ENCODE data around the gene ATG2A.

Gene ATG2A

DNA sequence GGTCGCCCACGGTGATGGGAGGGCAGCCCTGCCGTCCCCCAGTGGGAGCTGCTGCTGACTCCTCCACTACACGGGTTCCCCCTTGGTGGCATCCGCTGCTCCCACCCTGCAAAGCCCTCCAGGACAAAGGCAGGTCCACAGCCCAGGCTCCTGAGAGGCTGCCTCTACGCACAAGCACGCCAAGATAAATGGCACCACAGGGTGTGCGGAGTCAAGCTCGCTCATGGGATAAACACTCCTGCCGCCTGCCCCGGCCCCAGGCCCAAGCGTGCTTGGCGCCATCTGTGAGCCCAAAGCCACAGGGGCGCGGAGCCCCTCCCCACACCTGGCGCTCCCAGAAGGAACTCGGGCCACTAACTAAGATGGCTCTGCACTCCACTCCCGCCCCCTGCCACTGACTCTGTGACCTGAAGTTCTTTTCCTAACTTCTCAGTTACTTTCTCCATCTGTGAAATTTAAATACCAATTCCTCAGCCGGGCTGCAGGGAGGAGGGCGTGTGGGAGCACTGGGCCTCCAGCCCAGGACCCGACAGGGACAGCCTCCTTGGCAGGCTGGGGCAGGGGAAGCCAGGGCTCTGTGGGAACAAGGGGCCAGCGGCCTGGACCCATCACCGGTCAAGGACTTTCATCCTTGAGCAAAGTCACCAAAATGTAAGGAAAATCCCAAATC is 53.5 kb downstream of the ATG2A start:
- H3K9ac ChIP-seq (ENCODE audit: low read length) = no peak overlapping the region

GRCh38 chr11:64862987-64863390 is 54.0 kb downstream of the ATG2A start:
- Histone ChIP-seq H3K9ac (ENCODE audit: low read length) (no peak overlapping the region), H3K4me1 (ENCODE audit: control insufficient read depth, low read depth, low read length) (peaks cover 19% of the 10 kb centered on the region), H3K27me3 (ENCODE audit: control insufficient read depth, insufficient read depth, low read length) (no peaks in the 10 kb centered on the region), H3K36me3 (ENCODE audit: control insufficient read depth, low read depth, low read length) (no peaks in the 10 kb centered on the region), H3K9me3 (ENCODE audit: control insufficient read depth, low read depth, low read length) (no peaks in the 10 kb centered on the region), H3K27ac (ENCODE audit: low read length) (no peak overlapping the region), H3K4me3 (ENCODE audit: low read length) (no peak overlapping the region)

More for the DNA sequence above, 53.5 kb downstream of the ATG2A start:
- H3K36me3 ChIP-seq (ENCODE audit: control insufficient read depth, low read depth, low read length) = no peaks in the 10 kb centered on the region
- H3K27me3 ChIP-seq (ENCODE audit: control insufficient read depth, insufficient read depth, low read length) = no peaks in the 10 kb centered on the region
- H3K4me3 ChIP-seq (ENCODE audit: low read length) = no peak overlapping the region
- no peaks in the 10 kb centered on the region for H3K9me3 ChIP-seq (ENCODE audit: control insufficient read depth, low read depth, low read length)
- no peak overlapping the region for H3K27ac ChIP-seq (ENCODE audit: low read length)
- peaks cover 19% of the 10 kb centered on the region for H3K4me1 ChIP-seq (ENCODE audit: control insufficient read depth, low read depth, low read length)

DNA sequence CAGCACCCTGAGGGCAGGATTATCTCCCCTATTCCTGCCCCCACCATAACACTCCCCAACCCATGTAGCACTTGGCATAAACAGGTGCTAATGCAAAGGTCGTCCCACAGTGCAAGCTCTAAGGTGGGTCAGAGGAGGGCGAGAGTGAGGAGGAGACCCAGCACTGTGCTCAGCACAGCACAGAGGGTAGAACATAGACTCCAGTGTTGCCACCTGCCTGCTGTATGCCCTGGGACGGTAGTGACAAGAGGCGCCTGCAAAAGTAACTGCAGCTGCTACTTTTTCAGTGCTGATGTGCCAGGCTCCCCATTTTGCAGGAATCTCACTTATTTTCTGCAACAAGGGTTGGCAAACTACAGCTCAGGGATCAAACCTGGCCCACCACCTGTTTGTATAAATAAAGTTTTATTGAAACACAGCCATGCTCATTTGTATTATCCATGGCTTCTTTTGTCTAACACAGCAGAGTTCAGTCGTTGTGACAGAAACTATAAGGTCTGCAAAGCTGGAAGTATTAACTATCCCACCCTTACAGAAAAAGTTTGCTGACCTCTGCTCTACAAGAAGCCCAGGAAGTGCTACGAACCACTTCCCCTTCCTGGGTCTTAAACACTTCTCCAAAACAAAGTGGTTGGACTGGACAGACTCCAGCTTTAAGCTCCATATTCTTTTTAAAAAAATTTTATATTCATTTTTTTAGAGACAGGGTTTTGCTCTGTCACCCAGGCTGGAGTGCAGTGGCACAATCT is 55.6 kb downstream of the ATG2A start:
- Histone ChIP-seq H3K9ac (ENCODE audit: low read length) (no peak overlapping the region), H3K27me3 (ENCODE audit: control insufficient read depth, insufficient read depth, low read length) (no peaks in the 10 kb centered on the region), H3K4me1 (ENCODE audit: control insufficient read depth, low read depth, low read length) (peaks cover 19% of the 10 kb centered on the region), H3K36me3 (ENCODE audit: control insufficient read depth, low read depth, low read length) (no peaks in the 10 kb centered on the region), H3K9me3 (ENCODE audit: control insufficient read depth, low read depth, low read length) (no peaks in the 10 kb centered on the region), H3K4me3 (ENCODE audit: low read length) (no peak overlapping the region), H3K27ac (ENCODE audit: low read length) (no peak overlapping the region)

DNA sequence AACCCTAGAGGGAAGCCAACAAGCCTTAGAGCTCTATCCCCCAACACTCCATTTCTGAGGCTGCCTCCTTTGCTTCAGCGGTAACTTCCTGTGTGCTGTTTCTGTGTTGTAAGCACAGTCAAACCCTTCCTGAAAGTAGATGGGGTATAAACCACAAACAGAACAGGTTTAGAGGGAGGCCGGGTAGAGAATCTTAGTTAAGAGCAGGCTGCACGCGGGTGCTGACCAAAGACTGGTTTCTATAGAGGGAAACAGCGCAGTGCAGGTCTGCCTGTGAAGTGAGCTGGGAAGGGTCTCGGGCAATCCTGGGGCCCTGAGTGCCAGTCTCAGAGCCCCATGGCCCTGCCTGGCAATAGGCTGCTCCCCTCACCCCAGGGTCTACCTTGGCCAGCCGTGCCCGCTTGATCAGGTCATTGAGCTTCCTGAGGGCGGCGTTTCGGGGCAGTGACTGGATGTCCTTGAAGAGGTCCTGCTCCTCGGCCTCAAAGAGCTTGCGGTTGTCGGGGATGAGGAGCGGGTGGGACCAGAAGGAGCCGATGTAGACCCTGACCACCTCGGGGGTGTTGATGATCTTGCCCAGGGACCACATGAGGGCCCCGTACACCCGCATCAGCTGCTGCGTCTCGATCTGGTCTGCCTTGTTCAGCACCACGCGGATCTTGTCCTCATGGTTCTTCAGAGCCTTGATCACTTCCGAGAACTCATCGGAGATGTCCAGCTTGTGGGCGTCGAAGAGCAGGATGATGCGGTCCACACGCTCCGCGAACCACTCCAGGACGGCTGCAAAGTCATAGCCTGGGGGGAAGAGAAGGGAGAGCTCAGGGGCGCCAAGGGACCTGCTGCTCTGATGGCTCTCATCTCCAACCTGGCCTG is 57.2 kb downstream of the ATG2A start:
- no peak overlapping the region for H3K27ac ChIP-seq (ENCODE audit: low read length)
- H3K4me3 ChIP-seq (ENCODE audit: low read length) = no peak overlapping the region
- no peaks in the 10 kb centered on the region for H3K27me3 ChIP-seq (ENCODE audit: control insufficient read depth, insufficient read depth, low read length)
- no peak overlapping the region for H3K9ac ChIP-seq (ENCODE audit: low read length)
- H3K36me3 ChIP-seq (ENCODE audit: control insufficient read depth, low read depth, low read length) = no peaks in the 10 kb centered on the region
- H3K4me1 ChIP-seq (ENCODE audit: control insufficient read depth, low read depth, low read length) = peaks cover 19% of the 10 kb centered on the region
- no peaks in the 10 kb centered on the region for H3K9me3 ChIP-seq (ENCODE audit: control insufficient read depth, low read depth, low read length)

GRCh38 chr11:64858467-64859263 is 58.3 kb downstream of the ATG2A start:
- H3K9ac ChIP-seq (ENCODE audit: low read length) = no peak overlapping the region

DNA sequence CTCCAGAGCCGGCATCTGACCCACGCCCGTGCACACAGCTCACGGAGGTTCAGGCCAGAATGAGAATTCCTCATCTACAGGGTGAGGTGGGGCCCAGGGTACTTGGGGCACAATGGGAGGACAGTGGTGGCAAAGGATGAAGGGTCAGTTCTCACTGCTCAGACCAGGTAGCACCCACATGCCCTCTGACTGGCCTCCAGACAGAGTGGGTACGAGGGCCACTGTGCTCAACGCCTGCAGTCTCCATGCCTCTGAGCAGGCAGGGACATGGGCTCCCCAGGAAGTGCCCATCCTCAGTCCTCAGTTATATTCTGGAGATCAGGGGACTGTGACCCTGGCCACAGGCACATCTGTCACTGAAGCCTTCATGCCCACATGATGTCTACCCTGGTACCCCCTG is 59.5 kb downstream of the ATG2A start:
- no peak overlapping the region for H3K9ac ChIP-seq (ENCODE audit: low read length)
- H3K9me3 ChIP-seq (ENCODE audit: control insufficient read depth, low read depth, low read length) = no peaks in the 10 kb centered on the region
- H3K27me3 ChIP-seq (ENCODE audit: control insufficient read depth, insufficient read depth, low read length) = no peaks in the 10 kb centered on the region
- H3K36me3 ChIP-seq (ENCODE audit: control insufficient read depth, low read depth, low read length) = no peaks in the 10 kb centered on the region
- peaks cover 1% of the 10 kb centered on the region for H3K4me1 ChIP-seq (ENCODE audit: control insufficient read depth, low read depth, low read length)
- no peak overlapping the region for H3K4me3 ChIP-seq (ENCODE audit: low read length)
- no peak overlapping the region for H3K27ac ChIP-seq (ENCODE audit: low read length)

More at GRCh38 chr11:64858467-64859263, 58.3 kb downstream of the ATG2A start:
- Histone ChIP-seq H3K4me1 (ENCODE audit: control insufficient read depth, low read depth, low read length) (peaks cover 13% of the 10 kb centered on the region), H3K27me3 (ENCODE audit: control insufficient read depth, insufficient read depth, low read length) (no peaks in the 10 kb centered on the region), H3K27ac (ENCODE audit: low read length) (no peak overlapping the region), H3K4me3 (ENCODE audit: low read length) (no peak overlapping the region), H3K36me3 (ENCODE audit: control insufficient read depth, low read depth, low read length) (no peaks in the 10 kb centered on the region), H3K9me3 (ENCODE audit: control insufficient read depth, low read depth, low read length) (no peaks in the 10 kb centered on the region)

DNA sequence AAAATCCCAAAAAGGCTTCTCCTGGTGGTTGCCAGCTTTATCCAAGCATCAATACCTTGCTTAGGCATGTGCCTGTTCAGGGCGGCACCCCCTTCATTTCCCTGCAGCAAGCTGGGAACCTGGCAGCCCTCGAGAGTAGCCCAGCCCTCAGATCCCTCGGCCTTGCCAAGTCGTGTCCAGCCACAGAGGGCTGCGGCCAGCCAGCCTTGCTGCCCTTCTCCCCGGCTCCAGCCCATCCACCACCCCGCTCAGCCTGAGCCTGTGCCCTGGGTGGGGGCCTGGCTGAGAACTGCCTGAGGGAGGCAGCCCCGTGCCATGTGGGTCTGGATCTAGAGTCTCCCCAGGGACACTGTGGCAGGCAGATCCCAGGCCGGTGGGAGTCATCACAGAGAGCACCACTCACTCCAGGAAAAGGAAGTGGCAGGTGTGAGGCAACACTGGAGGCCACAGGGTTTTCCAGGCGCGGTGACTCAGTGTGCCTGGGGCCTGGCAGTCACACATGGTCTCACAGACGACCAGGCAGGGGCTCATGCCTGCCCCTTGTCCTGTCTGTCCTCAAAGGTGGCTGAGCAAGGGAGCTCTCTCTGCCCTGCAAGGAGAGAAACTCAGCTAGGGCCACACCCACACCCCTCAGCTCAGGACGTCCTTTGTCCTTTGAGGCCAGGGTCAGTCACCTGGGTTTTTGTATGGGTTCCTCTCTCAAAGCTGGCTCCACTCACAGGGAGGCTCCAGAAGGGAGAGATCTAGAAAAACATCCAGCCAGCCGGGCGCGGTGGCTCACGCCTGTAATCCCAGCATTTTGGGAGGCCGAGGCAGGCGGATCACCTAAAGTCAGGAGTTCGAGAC is 60.4 kb downstream of the ATG2A start:
- Histone ChIP-seq H3K27me3 (ENCODE audit: control insufficient read depth, insufficient read depth, low read length) (no peaks in the 10 kb centered on the region), H3K9me3 (ENCODE audit: control insufficient read depth, low read depth, low read length) (no peaks in the 10 kb centered on the region), H3K9ac (ENCODE audit: low read length) (no peak overlapping the region), H3K4me1 (ENCODE audit: control insufficient read depth, low read depth, low read length) (no peaks in the 10 kb centered on the region), H3K36me3 (ENCODE audit: control insufficient read depth, low read depth, low read length) (no peaks in the 10 kb centered on the region), H3K4me3 (ENCODE audit: low read length) (no peak overlapping the region), H3K27ac (ENCODE audit: low read length) (no peak overlapping the region)

GRCh38 chr11:64855596-64856304 is 61.3 kb downstream of the ATG2A start:
- Histone ChIP-seq H3K9ac (ENCODE audit: low read length) (no peak overlapping the region), H3K4me3 (ENCODE audit: low read length) (no peak overlapping the region), H3K4me1 (ENCODE audit: control insufficient read depth, low read depth, low read length) (peaks cover 6% of the 10 kb centered on the region), H3K36me3 (ENCODE audit: control insufficient read depth, low read depth, low read length) (no peaks in the 10 kb centered on the region), H3K27ac (ENCODE audit: low read length) (no peak overlapping the region), H3K27me3 (ENCODE audit: control insufficient read depth, insufficient read depth, low read length) (no peaks in the 10 kb centered on the region), H3K9me3 (ENCODE audit: control insufficient read depth, low read depth, low read length) (no peaks in the 10 kb centered on the region)

DNA sequence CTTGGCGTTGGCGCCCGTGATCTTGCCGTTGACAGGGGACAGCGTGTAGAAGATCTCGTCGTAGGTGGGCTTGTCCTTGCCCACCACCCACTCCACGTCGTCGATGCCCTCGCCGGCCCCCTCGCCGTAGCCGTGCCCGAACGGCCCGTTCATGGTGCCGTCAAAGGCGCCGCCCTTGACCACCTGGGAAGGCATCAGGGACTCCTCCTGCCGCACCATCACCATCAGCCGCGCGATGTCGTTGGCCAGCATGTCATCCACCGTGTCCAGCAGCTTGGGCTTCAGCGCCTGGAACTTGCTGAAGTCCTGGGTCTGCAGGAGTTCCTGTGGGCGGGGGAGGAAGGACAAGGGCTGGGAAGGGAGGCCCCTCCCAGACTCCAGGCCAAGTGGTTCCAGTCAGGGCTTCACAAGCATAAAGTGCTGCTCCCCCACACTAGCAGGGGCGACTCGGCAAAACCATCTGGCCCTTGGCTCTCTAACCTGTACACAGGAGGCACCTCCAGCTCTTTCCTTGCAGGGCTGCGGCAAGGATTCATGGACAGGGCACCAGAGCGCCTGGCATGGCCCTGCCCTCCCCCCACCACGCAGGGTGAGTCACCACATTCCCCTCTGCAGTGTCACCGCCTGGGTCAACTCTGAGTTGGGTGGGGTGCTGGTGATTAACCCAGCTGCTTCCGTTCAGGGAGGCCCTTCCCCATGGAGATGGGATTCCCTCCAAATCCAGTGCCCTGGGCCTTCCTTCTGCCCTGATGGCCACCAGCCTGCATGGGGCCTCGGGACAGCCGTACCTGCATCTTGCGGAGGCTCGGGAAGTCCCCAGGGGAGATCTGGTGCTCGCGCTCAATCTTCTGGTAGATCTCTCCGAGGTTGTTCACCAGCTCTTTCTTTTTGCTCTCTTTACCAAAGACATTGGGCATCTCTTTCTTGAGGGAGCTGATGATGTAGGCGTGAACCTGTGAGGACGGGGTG is 62.2 kb downstream of the ATG2A start:
- H3K4me1 ChIP-seq (ENCODE audit: control insufficient read depth, low read depth, low read length) = peaks cover 6% of the 10 kb centered on the region
- no peak overlapping the region for H3K27ac ChIP-seq (ENCODE audit: low read length)
- H3K9ac ChIP-seq (ENCODE audit: low read length) = no peak overlapping the region
- no peaks in the 10 kb centered on the region for H3K9me3 ChIP-seq (ENCODE audit: control insufficient read depth, low read depth, low read length)
- H3K4me3 ChIP-seq (ENCODE audit: low read length) = no peak overlapping the region
- H3K36me3 ChIP-seq (ENCODE audit: control insufficient read depth, low read depth, low read length) = no peaks in the 10 kb centered on the region
- no peaks in the 10 kb centered on the region for H3K27me3 ChIP-seq (ENCODE audit: control insufficient read depth, insufficient read depth, low read length)
